ENCODE measurements around the gene FAM107B. TPM values are rescaled to one million over a fixed set of nuclear protein-coding genes. Genes with fewer than 3 reads are reported as not detected.

The FAM107B gene
- total RNA-seq, 1 experiment from 2014 or later, result 41.6 TPM

DNA sequence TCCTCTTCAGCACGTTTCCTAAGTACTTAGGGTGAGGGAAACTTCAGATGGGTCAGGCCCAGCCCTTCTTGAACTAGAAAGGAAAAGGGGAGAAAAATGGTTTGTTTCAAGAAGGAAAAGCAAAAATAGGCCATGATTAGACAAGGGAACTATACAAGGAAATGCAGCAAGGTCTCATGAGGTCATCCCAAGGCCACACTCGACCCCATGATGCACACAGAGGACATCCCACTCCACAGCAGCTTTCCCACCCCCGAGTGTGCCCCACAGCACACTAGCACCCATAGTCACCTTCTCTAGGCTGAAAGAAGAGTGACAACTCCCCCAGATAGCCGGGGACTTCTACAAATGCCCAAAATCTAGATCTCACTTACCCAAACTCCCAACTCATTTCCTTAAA, 173.4 kb downstream of the FAM107B start (continued):
- TF ChIP-seq SP1 (IDR thresholded peaks at IDR 0.05; ENCODE audit: low read depth), result no peak
- TF ChIP-seq CBX3 (IDR thresholded peaks at IDR 0.05; ENCODE audit: low read depth), result no peak
- TF ChIP-seq ZFX (IDR thresholded peaks at IDR 0.05), result no peak
- TF ChIP-seq EZH2 (IDR thresholded peaks at IDR 0.05), result no peak

DNA sequence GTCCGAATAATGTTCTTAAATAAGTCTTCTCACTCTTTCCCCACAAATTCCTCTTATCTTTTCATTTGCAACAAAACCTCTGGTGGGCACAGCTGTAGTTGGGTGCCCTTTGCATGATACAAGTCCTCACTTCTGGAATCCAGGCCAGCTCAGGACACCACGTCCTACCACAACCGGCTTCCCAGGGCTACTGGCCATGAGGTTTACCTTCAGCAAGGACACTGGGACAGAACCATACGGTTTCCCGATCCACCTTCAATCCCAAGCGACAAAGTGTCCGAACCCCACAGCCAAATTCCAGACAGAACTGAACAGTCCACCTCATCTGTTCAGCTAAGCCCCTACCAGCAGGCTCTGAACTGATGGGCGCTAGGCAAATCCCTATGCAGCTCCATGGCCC, 174.6 kb downstream of the FAM107B start:
- no peak for ATAC-seq

More for the DNA sequence above, 174.6 kb downstream of the FAM107B start:
- Histone ChIP-seq H4K20me1 (ENCODE audit: insufficient read depth) (no peaks in the 10 kb centered on the region), H3K4me3 (replicated peaks in 1 of 2; ENCODE audit: low read depth in 1 of 2, low read length in 2 of 2) (no peak overlapping the region), H2AFZ (ENCODE audit: low read depth, low read length, poor library complexity, severe bottlenecking) (no peak overlapping the region), H3K4me2 (ENCODE audit: low read length) (no peak overlapping the region), H3K9me2 (ENCODE audit: insufficient read depth) (no peaks in the 10 kb centered on the region), H3K4me1 (ENCODE audit: control insufficient read depth in 1 of 2, insufficient read depth in 2 of 2, low read length in 2 of 2) (peaks cover 24 to 30% of the 10 kb centered on the region in 2 experiments), H3K9ac (ENCODE audit: low read length) (no peak overlapping the region), H3K27ac (ENCODE audit: low read depth, low read length) (no peak overlapping the region), H3K27me3 (ENCODE audit: insufficient read depth, low read length) (no peaks in the 10 kb centered on the region), H3K36me3 (ENCODE audit: control insufficient read depth in 1 of 2, insufficient read depth in 2 of 2, low read length in 2 of 2) (no peaks in the 10 kb centered on the region), H3K79me2 (ENCODE audit: insufficient read depth, low read length) (peaks cover 3% of the 10 kb centered on the region; the same call in 1 of the 2 replicates), H3K9me3 (ENCODE audit: control insufficient read depth in 1 of 2, insufficient read depth in 1 of 2, low read depth in 1 of 2, low read length in 2 of 2) (no peaks in the 10 kb centered on the region)
- ChIA-PET RAD21 (ENCODE audit: low non-redundant PET in 1 of 2, low total read pairs in 2 of 2, uncharacterized antibody in 2 of 2, unreplicated experiment in 2 of 2) (no interaction called here), POLR2A (no interaction called here), CTCF (interaction anchor here (0.7 kb wide), 1 partner anchor 282 kb away, joined by 3 read pairs; no protein-coding TSS in a partner anchor)
- no peak for DNase-seq (ENCODE audit: low read depth, low spot score)
- no TSS peak for BruUV-seq (replicated peaks)
- intact Hi-C loops (cut with micrococcal nuclease), result no loop called here
- TF ChIP-seq SIN3A (IDR thresholded peaks at IDR 0.05; ENCODE audit: low read depth), result no peak
- TF ChIP-seq, protein P1, sequence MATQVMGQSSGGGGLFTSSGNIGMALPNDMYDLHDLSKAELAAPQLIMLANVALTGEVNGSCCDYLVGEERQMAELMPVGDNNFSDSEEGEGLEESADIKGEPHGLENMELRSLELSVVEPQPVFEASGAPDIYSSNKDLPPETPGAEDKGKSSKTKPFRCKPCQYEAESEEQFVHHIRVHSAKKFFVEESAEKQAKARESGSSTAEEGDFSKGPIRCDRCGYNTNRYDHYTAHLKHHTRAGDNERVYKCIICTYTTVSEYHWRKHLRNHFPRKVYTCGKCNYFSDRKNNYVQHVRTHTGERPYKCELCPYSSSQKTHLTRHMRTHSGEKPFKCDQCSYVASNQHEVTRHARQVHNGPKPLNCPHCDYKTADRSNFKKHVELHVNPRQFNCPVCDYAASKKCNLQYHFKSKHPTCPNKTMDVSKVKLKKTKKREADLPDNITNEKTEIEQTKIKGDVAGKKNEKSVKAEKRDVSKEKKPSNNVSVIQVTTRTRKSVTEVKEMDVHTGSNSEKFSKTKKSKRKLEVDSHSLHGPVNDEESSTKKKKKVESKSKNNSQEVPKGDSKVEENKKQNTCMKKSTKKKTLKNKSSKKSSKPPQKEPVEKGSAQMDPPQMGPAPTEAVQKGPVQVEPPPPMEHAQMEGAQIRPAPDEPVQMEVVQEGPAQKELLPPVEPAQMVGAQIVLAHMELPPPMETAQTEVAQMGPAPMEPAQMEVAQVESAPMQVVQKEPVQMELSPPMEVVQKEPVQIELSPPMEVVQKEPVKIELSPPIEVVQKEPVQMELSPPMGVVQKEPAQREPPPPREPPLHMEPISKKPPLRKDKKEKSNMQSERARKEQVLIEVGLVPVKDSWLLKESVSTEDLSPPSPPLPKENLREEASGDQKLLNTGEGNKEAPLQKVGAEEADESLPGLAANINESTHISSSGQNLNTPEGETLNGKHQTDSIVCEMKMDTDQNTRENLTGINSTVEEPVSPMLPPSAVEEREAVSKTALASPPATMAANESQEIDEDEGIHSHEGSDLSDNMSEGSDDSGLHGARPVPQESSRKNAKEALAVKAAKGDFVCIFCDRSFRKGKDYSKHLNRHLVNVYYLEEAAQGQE (IDR thresholded peaks at IDR 0.05; ENCODE audit: low read depth), result no peak
- TF ChIP-seq ELF1 (IDR thresholded peaks at IDR 0.05; ENCODE audit: borderline replicate concordance, low read depth), result no peak
- TF ChIP-seq, protein P2, sequence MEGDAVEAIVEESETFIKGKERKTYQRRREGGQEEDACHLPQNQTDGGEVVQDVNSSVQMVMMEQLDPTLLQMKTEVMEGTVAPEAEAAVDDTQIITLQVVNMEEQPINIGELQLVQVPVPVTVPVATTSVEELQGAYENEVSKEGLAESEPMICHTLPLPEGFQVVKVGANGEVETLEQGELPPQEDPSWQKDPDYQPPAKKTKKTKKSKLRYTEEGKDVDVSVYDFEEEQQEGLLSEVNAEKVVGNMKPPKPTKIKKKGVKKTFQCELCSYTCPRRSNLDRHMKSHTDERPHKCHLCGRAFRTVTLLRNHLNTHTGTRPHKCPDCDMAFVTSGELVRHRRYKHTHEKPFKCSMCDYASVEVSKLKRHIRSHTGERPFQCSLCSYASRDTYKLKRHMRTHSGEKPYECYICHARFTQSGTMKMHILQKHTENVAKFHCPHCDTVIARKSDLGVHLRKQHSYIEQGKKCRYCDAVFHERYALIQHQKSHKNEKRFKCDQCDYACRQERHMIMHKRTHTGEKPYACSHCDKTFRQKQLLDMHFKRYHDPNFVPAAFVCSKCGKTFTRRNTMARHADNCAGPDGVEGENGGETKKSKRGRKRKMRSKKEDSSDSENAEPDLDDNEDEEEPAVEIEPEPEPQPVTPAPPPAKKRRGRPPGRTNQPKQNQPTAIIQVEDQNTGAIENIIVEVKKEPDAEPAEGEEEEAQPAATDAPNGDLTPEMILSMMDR (IDR thresholded peaks at IDR 0.05 in 2 of 3, conservative IDR thresholded peaks at IDR 0.05 in 1 of 3; ENCODE audit: borderline replicate concordance in 1 of 3, insufficient read depth in 1 of 3, low read depth in 2 of 3, low read length in 2 of 3), result no peak
- no peak for TF ChIP-seq ZFX (IDR thresholded peaks at IDR 0.05)
- TF ChIP-seq JUND (IDR thresholded peaks at IDR 0.05), result no peak
- no peak for TF ChIP-seq POLR2A (IDR thresholded peaks at IDR 0.05; ENCODE audit: borderline replicate concordance, extremely low read depth, insufficient read depth, insufficient read length)
- no peak for TF ChIP-seq POLR2AphosphoS5 (IDR thresholded peaks at IDR 0.05; ENCODE audit: low read depth, low read length)
- TF ChIP-seq, protein P3, sequence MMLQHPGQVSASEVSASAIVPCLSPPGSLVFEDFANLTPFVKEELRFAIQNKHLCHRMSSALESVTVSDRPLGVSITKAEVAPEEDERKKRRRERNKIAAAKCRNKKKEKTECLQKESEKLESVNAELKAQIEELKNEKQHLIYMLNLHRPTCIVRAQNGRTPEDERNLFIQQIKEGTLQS (IDR thresholded peaks at IDR 0.05), result no peak
- TF ChIP-seq CBX3 (IDR thresholded peaks at IDR 0.05; ENCODE audit: low read depth), result no peak
- no peak for TF ChIP-seq EZH2phosphoT487 (IDR thresholded peaks at IDR 0.05; ENCODE audit: borderline replicate concordance)
- TF ChIP-seq YY1 (IDR thresholded peaks at IDR 0.05; ENCODE audit: extremely low read depth, insufficient replicate concordance, low read depth, low read length), result no peak
- no peak for TF ChIP-seq TCF7L2 (IDR thresholded peaks at IDR 0.05; ENCODE audit: borderline replicate concordance, extremely low read depth, insufficient read depth, insufficient read length)
- TF ChIP-seq SRF (IDR thresholded peaks at IDR 0.05; ENCODE audit: low read depth), result no peak
- no peak for TF ChIP-seq CEBPB (IDR thresholded peaks at IDR 0.05; ENCODE audit: low read depth)
